ENCODE measurements around the gene LARGE1. TPM values are rescaled to one million over a fixed set of nuclear protein-coding genes. Genes with fewer than 3 reads are reported as not detected.

Gene LARGE1
- total and polyA plus RNA-seq, 2 experiments from 2014 or later = 1.5 to 12.8 TPM

DNA sequence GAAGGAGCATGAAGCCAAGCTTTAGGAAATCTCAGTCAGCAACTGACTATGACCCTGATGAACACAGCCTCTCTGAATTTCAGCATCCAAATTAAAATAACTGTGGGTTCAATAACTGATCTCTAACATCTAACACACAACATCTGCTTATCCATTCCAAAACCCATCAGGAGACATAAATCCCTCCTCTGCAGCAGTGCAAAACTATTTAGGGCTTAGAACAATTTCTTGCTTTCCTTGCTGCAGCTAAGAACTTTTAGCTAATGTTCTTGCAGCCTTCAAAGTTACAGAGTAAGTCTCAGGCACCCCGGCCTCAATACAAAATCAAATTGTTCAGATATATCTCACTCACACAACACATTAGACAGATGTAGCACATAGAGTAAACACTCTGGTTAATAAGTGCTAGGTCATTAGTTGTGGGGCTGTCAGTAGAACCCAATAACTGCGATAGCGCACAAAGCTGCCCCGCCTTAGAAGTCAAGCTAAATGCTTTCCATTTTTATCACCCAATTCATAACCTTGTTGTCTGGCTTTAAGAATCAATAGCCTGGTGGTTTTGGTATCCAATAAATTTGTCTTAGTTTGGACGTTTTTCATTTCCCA, 139.6 kb downstream of the LARGE1 start:
- peaks cover 12% of the 10 kb centered on the region for H3F3A ChIP-seq (ENCODE audit: insufficient read depth)
- 41 to 48% methylated on average over 5 of the region's 5 CpGs for WGBS, 2 experiments (ENCODE audit: low coverage in 1 of 2, low lambda C conversion rate in 2 of 2, missing lambda C conversion rate in 2 of 2)

DNA sequence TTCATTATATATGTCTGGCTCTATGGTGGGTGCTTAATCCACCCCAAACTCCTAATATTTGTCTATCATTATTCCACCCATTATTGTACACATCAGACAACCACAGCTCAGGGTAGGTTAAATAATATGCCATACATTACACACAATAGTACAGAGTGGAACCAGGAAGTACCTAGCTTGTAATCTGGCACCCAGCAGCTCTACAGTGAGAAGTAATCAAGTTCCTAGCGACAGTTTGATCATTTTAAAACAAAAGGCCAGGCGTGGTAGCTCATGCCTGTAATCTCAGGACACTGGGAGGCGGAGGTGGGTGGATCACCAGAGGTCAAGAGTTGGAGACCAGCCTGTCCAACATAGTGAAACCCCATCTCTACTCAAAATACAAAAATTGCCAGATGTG, 141.0 kb downstream of the LARGE1 start:
- Histone ChIP-seq H3K9me3 (ENCODE audit: low read depth) (no peaks in the 10 kb centered on the region), H3K9ac (no peak overlapping the region), H3K27ac (no peak overlapping the region), H3K9me2 (ENCODE audit: insufficient read depth) (no peaks in the 10 kb centered on the region), H3K4me3 (no peak overlapping the region), H3K79me2 (ENCODE audit: insufficient read depth) (no peaks in the 10 kb centered on the region), H3K4me1 (ENCODE audit: insufficient read depth) (0 out of 2 replicates have a peak, but pooled peaks cover 8% of the 10 kb centered on the region), H3K36me3 (ENCODE audit: low read depth) (no peaks in the 10 kb centered on the region), H3K27me3 (replicated peaks; ENCODE audit: insufficient read depth) (no peaks in the 10 kb centered on the region), H3K4me2 (ENCODE audit: unreplicated experiment) (no peak overlapping the region), H2AFZ (no peak overlapping the region), H4K20me1 (ENCODE audit: insufficient read depth) (no peaks in the 10 kb centered on the region; the same call in 1 of the 2 replicates), H3F3A (ENCODE audit: insufficient read depth) (0 out of 2 replicates have a peak, but pooled peaks cover 6% of the 10 kb centered on the region)
- DNase-seq = no peak
- WGBS, 2 experiments (ENCODE audit: low coverage in 1 of 2, low lambda C conversion rate in 2 of 2, missing lambda C conversion rate in 2 of 2) = 95 to 99% methylated on average over 3 of the region's 3 CpGs
- in situ Hi-C loops (cut with MboI) = no loop called here
- TF ChIP-seq EZH2phosphoT487 (IDR thresholded peaks at IDR 0.05; ENCODE audit: insufficient read depth, low read depth) (no peak), EZH2 (IDR thresholded peaks at IDR 0.05; ENCODE audit: insufficient read depth, poor library complexity, severe bottlenecking) (no peak)

More for the DNA sequence above, 139.6 kb downstream of the LARGE1 start:
- Histone ChIP-seq H3K27ac (no peak overlapping the region), H3K27me3 (replicated peaks; ENCODE audit: insufficient read depth) (no peaks in the 10 kb centered on the region), H3K4me2 (ENCODE audit: unreplicated experiment) (no peak overlapping the region), H4K20me1 (ENCODE audit: insufficient read depth) (no peaks in the 10 kb centered on the region; the same call in 1 of the 2 replicates), H3K4me3 (no peak overlapping the region), H3K79me2 (ENCODE audit: insufficient read depth) (no peaks in the 10 kb centered on the region), H3K9ac (no peak overlapping the region), H3K4me1 (ENCODE audit: insufficient read depth) (peaks cover 10% of the 10 kb centered on the region), H3K36me3 (ENCODE audit: low read depth) (no peaks in the 10 kb centered on the region), H3K9me2 (ENCODE audit: insufficient read depth) (no peaks in the 10 kb centered on the region), H2AFZ (no peak overlapping the region), H3K9me3 (ENCODE audit: low read depth) (no peaks in the 10 kb centered on the region)
- TF ChIP-seq EZH2 (IDR thresholded peaks at IDR 0.05; ENCODE audit: insufficient read depth, poor library complexity, severe bottlenecking) (no peak), EZH2phosphoT487 (IDR thresholded peaks at IDR 0.05; ENCODE audit: insufficient read depth, low read depth) (no peak)
- in situ Hi-C loops (cut with MboI) = no loop called here
- no peak for DNase-seq

DNA sequence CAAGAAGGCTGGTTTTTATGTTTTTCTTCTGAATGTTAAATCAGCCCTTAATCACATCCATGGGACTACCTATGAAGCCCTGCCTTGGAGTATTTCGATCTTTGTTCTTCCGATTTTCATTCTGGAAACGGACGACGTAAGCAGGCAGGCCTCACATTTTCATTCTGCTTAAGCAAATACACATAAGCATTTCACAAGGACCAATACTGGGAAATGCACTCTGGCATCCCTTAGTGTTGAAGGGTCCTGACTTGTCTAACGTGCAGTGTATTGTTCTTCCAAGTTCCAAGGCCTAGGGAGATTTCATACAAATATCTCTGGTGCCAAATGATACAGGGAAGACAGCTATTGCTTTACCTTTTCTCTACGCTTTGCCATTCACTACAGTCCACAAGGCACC, 143.8 kb downstream of the LARGE1 start:
- no peak overlapping the region for H3K4me2 ChIP-seq (ENCODE audit: unreplicated experiment)
- in situ Hi-C loops (cut with MboI) = no loop called here
- no peaks in the 10 kb centered on the region for H3K27me3 ChIP-seq (replicated peaks; ENCODE audit: insufficient read depth)
- 0 out of 2 replicates have a peak, but pooled peaks cover 2% of the 10 kb centered on the region for H3F3A ChIP-seq (ENCODE audit: insufficient read depth)
- H3K9ac ChIP-seq = no peak overlapping the region
- no peak overlapping the region for H2AFZ ChIP-seq
- no peak overlapping the region for H3K4me3 ChIP-seq
- TF ChIP-seq EZH2 (IDR thresholded peaks at IDR 0.05; ENCODE audit: insufficient read depth, poor library complexity, severe bottlenecking) (no peak), EZH2phosphoT487 (IDR thresholded peaks at IDR 0.05; ENCODE audit: insufficient read depth, low read depth) (no peak)
- H3K36me3 ChIP-seq (ENCODE audit: low read depth) = no peaks in the 10 kb centered on the region
- H3K27ac ChIP-seq = no peak overlapping the region
- no peaks in the 10 kb centered on the region for H3K9me3 ChIP-seq (ENCODE audit: low read depth)
- H3K9me2 ChIP-seq (ENCODE audit: insufficient read depth) = no peaks in the 10 kb centered on the region
- WGBS, 2 experiments (ENCODE audit: low coverage in 1 of 2, low lambda C conversion rate in 2 of 2, missing lambda C conversion rate in 2 of 2) = 72 to 75% methylated on average over 7 of the region's 7 CpGs
- no peaks in the 10 kb centered on the region for H3K79me2 ChIP-seq (ENCODE audit: insufficient read depth)
- no peak for DNase-seq
- 0 out of 2 replicates have a peak, but pooled peaks cover under 1% of the 10 kb centered on the region for H3K4me1 ChIP-seq (ENCODE audit: insufficient read depth)
- H4K20me1 ChIP-seq (ENCODE audit: insufficient read depth) = no peaks in the 10 kb centered on the region; the same call in 1 of the 2 replicates

DNA sequence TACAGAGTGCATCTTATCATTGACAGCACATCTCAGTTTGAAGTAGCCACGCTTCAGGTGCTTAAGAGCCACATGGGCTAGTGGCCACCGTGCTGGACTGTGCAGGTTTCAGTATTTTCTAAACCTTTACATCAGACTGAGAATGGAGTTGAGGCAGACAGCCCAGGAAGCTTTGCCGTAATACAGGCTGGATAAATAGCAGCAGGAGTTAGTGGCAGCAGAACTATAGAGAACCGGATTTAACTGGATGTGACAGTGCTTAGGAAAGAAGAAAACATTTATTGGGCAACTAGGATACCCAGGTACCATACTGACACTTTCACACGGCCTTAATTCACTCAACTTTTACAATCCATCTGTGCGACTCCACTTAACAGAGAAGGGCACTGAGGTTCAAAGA, 145.5 kb downstream of the LARGE1 start:
- H3F3A ChIP-seq (ENCODE audit: insufficient read depth) = 0 out of 2 replicates have a peak, but pooled peaks cover 2% of the 10 kb centered on the region
- WGBS, 2 experiments (ENCODE audit: low coverage in 1 of 2, low lambda C conversion rate in 2 of 2, missing lambda C conversion rate in 2 of 2) = 96 to 99% methylated on average over 6 of the region's 6 CpGs
- H3K4me2 ChIP-seq (ENCODE audit: unreplicated experiment) = no peak overlapping the region
- H4K20me1 ChIP-seq (ENCODE audit: insufficient read depth) = no peaks in the 10 kb centered on the region
- H3K4me3 ChIP-seq = no peak overlapping the region
- H3K9me2 ChIP-seq (ENCODE audit: insufficient read depth) = no peaks in the 10 kb centered on the region
- no peak for DNase-seq
- H3K9me3 ChIP-seq (ENCODE audit: low read depth) = no peaks in the 10 kb centered on the region
- no peaks in the 10 kb centered on the region for H3K4me1 ChIP-seq (ENCODE audit: insufficient read depth)
- H3K9ac ChIP-seq = no peak overlapping the region
- no peaks in the 10 kb centered on the region for H3K27me3 ChIP-seq (replicated peaks; ENCODE audit: insufficient read depth)
- in situ Hi-C loops (cut with MboI) = no loop called here
- H3K27ac ChIP-seq = no peak overlapping the region
- H3K36me3 ChIP-seq (ENCODE audit: low read depth) = no peaks in the 10 kb centered on the region
- H3K79me2 ChIP-seq (ENCODE audit: insufficient read depth) = no peaks in the 10 kb centered on the region
- TF ChIP-seq EZH2phosphoT487 (IDR thresholded peaks at IDR 0.05; ENCODE audit: insufficient read depth, low read depth) (no peak), EZH2 (IDR thresholded peaks at IDR 0.05; ENCODE audit: insufficient read depth, poor library complexity, severe bottlenecking) (no peak)
- H2AFZ ChIP-seq = no peak overlapping the region

Data from GM23248 (cell line).